Stomach (tissue), 4 donors: ENCODE measurements around the gene FIGN.

Source experiments
- POLR2AphosphoS5 ChIP-seq, 3 donors: sonication (generic); formaldehyde crosslinking; IDR thresholded peaks; one replicate each; pipeline ENCODE4 v1.6.1; 2016; ENCODE audit warnings: antibody characterized with exemption in 3 of 3
- TF ChIP-seq, protein P1 (sequence below), 7 experiments: fragments of 450-650 bp in 4 of 7; fragments of 200-600 bp in 3 of 7; sonication (generic) in 3 of 7; IDR thresholded peaks; one replicate each; pipeline ENCODE4 v1.5.1; 2016 to 2019; ENCODE audit warnings: antibody characterized with exemption in 7 of 7, control low read depth in 2 of 7, mild to moderate bottlenecking in 1 of 7

DNA sequence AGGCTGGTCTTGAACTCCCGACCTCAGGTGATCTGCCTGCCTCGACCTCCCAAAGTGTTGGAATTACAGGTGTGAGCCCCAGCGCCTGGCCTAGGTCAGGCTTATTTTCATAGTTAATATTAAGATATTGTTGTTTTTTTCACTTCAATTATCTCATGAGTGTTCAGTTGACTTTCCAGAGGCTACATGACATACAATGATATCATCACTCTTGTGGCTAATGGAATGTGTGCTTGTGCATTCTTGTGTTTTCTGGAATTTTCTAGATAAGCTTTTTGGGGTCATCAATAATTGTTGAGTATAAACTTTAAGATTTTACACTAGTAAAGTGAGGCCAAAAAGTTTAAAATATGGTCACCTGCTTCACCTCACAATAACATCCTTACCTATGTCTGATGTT, 180.9 kb downstream of the FIGN start:
- TF ChIP-seq, protein P1, sequence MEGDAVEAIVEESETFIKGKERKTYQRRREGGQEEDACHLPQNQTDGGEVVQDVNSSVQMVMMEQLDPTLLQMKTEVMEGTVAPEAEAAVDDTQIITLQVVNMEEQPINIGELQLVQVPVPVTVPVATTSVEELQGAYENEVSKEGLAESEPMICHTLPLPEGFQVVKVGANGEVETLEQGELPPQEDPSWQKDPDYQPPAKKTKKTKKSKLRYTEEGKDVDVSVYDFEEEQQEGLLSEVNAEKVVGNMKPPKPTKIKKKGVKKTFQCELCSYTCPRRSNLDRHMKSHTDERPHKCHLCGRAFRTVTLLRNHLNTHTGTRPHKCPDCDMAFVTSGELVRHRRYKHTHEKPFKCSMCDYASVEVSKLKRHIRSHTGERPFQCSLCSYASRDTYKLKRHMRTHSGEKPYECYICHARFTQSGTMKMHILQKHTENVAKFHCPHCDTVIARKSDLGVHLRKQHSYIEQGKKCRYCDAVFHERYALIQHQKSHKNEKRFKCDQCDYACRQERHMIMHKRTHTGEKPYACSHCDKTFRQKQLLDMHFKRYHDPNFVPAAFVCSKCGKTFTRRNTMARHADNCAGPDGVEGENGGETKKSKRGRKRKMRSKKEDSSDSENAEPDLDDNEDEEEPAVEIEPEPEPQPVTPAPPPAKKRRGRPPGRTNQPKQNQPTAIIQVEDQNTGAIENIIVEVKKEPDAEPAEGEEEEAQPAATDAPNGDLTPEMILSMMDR (IDR thresholded peaks at IDR 0.05), result no peak
- no peak for TF ChIP-seq POLR2AphosphoS5 (IDR thresholded peaks at IDR 0.05)
